Fibroblast of lung (primary cell): ENCODE data around the gene PLB1. TPM values are rescaled to one million over a fixed set of nuclear protein-coding genes. Genes with fewer than 3 reads are reported as not detected.
A peak's percentile ranks its signal among the peaks of the same experiment; 100 is the strongest.

Experiments used
- DNase-seq, 2 donors: peaks; one replicate each; pipeline versions ENCODE4 v3.0.0 to v3.0.0-alpha.2; 2010; ENCODE audit warnings: low read depth in 2 of 2
- H2AFZ ChIP-seq: 2 replicates; pipeline ENCODE4 v1.5.1; 2012; ENCODE audit warnings: low read length, control low read depth, inconsistent platforms
- H3K27ac ChIP-seq: 2 replicates; pipeline ENCODE4 v1.5.1; 2011; ENCODE audit warnings: low read length, control low read depth; ENCODE audit not compliant: insufficient read depth
- H3K27me3 ChIP-seq: 2 replicates; pipeline ENCODE4 v1.5.1; 2011; ENCODE audit warnings: mild to moderate bottlenecking, low read length; ENCODE audit not compliant: control insufficient read depth, insufficient read depth
- H3K36me3 ChIP-seq: 2 replicates; pipeline ENCODE4 v1.5.1; 2011; ENCODE audit warnings: low read length; ENCODE audit not compliant: control insufficient read depth, insufficient read depth
- H3K4me1 ChIP-seq: 2 replicates; pipeline ENCODE4 v1.5.1; 2011; ENCODE audit warnings: low read length; ENCODE audit not compliant: control insufficient read depth, insufficient read depth; ENCODE audit errors: extremely low read depth
- H3K4me2 ChIP-seq: 2 replicates; pipeline ENCODE4 v1.5.1; 2011; ENCODE audit warnings: low read length, control low read depth; ENCODE audit not compliant: insufficient read depth; ENCODE audit errors: extremely low read depth
- H3K4me3 ChIP-seq, 4 experiments: fragments of 200-600 bp in 1 of 4; sonication (generic) in 1 of 4; replicated peaks in 1 of 4; 2 replicates each; pipeline ENCODE4 v1.5.1; 2011 to 2016; ENCODE audit warnings: low read length in 4 of 4, low read depth in 3 of 4, mild to moderate bottlenecking in 3 of 4, control low read depth in 2 of 4, inconsistent platforms in 1 of 4, mixed read lengths in 1 of 4; ENCODE audit not compliant: insufficient read depth in 1 of 4; ENCODE audit errors: control extremely low read depth in 1 of 4
- H3K79me2 ChIP-seq: 2 replicates; pipeline ENCODE4 v1.5.1; 2012; ENCODE audit warnings: mild to moderate bottlenecking, low read length, inconsistent platforms; ENCODE audit not compliant: control insufficient read depth, insufficient read depth
- H3K9ac ChIP-seq: 2 replicates; pipeline ENCODE4 v1.5.1; 2011; ENCODE audit warnings: mild to moderate bottlenecking, low read length, control low read depth; ENCODE audit not compliant: insufficient read depth
- H3K9me3 ChIP-seq: 2 replicates; pipeline ENCODE4 v1.5.1; 2012; ENCODE audit warnings: low read depth, low read length; ENCODE audit not compliant: control insufficient read depth, insufficient read depth
- H4K20me1 ChIP-seq: 2 replicates; pipeline ENCODE4 v1.5.1; 2011; ENCODE audit warnings: low read length; ENCODE audit not compliant: control insufficient read depth, insufficient read depth; ENCODE audit errors: extremely low read depth
- CTCF ChIP-seq, 2 donors: IDR thresholded peaks in 1 of 2; conservative IDR thresholded peaks in 1 of 2; 1 replicate in 1 of 2; 2 replicates in 1 of 2; pipeline ENCODE4 v1.5.1; 2011 to 2012; ENCODE audit warnings: low read length in 2 of 2, control low read depth in 1 of 2, inconsistent platforms in 1 of 2, low read depth in 1 of 2, mild to moderate bottlenecking in 1 of 2
- EZH2 ChIP-seq: IDR thresholded peaks from 2 replicates; pipeline ENCODE4 v1.5.1; 2012; ENCODE audit warnings: low read length, control low read depth, mild to moderate bottlenecking; ENCODE audit errors: missing control alignments
- polyA plus RNA-seq, 2 donors: library from polyadenylated mRNA; depleted of rRNA in 1 of 2; stranded (reverse) in 1 of 2; unstranded in 1 of 2; fragments of >200 nt; gene quantifications; 2 replicates each; pipeline ENCODE4 v1.2.1, GENCODE V29; 2011 to 2012; ENCODE audit warnings: missing spikeins in 1 of 2
- total RNA-seq: library from RNA; depleted of rRNA; stranded (reverse); fragments of >200 nt; gene quantifications from 2 replicates; pipeline ENCODE4 v1.2.1, GENCODE V29; 2014

PLB1 gene
- total and polyA plus RNA-seq, 2 donors (not counting 1 experiment from before 2014, with no cell fraction given): 0.70 to 1.8 TPM

- no peak overlapping the region for H3K9ac ChIP-seq
- TF ChIP-seq CTCF (conservative IDR thresholded peaks at IDR 0.05 in 1 of 2, IDR thresholded peaks at IDR 0.05 in 1 of 2; ENCODE audit: low read depth in 1 of 2, low read length in 2 of 2): no peak
- no peak for TF ChIP-seq EZH2
- no peak overlapping the region for H3K4me3 ChIP-seq
- H2AFZ ChIP-seq: no peak overlapping the region
- H4K20me1 ChIP-seq: no peaks in the 10 kb centered on the region
- H3K36me3 ChIP-seq: no peaks in the 10 kb centered on the region
- no peaks in the 10 kb centered on the region for H3K4me1 ChIP-seq
- no peaks in the 10 kb centered on the region for H3K27me3 ChIP-seq
- no peaks in the 10 kb centered on the region for H3K9me3 ChIP-seq
- DNase-seq: no peak
- H3K79me2 ChIP-seq: no peaks in the 10 kb centered on the region
- H3K4me2 ChIP-seq: no peak overlapping the region
- no peak overlapping the region for H3K27ac ChIP-seq
These were observed 33.7 kb upstream of the PLB1 start for GRCh38 chr2:28462122-28462521.

- Histone ChIP-seq H3K36me3 (no peaks in the 10 kb centered on the region), H3K4me3 (no peak overlapping the region), H3K4me1 (no peaks in the 10 kb centered on the region), H3K27me3 (no peaks in the 10 kb centered on the region), H3K27ac (no peak overlapping the region), H4K20me1 (no peaks in the 10 kb centered on the region), H3K79me2 (no peaks in the 10 kb centered on the region), H2AFZ (no peak overlapping the region), H3K9ac (no peak overlapping the region), H3K4me2 (no peak overlapping the region), H3K9me3 (no peaks in the 10 kb centered on the region)
- no peak for DNase-seq
- TF ChIP-seq CTCF (conservative IDR thresholded peaks at IDR 0.05 in 1 of 2, IDR thresholded peaks at IDR 0.05 in 1 of 2; ENCODE audit: low read depth in 1 of 2, low read length in 2 of 2) (no peak), EZH2 (no peak)
These were observed 32.5 kb upstream of the PLB1 start for GRCh38 chr2:28463211-28463816.

GRCh38 chr2:28463893-28464292 is 32.0 kb upstream of the PLB1 start:
- no peaks in the 10 kb centered on the region for H3K79me2 ChIP-seq
- no peak overlapping the region for H3K4me3 ChIP-seq
- no peak overlapping the region for H2AFZ ChIP-seq
- no peaks in the 10 kb centered on the region for H3K27me3 ChIP-seq
- H4K20me1 ChIP-seq: no peaks in the 10 kb centered on the region
- H3K27ac ChIP-seq: no peak overlapping the region
- no peaks in the 10 kb centered on the region for H3K36me3 ChIP-seq
- DNase-seq: peak in 1 of 2 donors; percentile 41
- TF ChIP-seq EZH2 (no peak), CTCF (conservative IDR thresholded peaks at IDR 0.05 in 1 of 2, IDR thresholded peaks at IDR 0.05 in 1 of 2; ENCODE audit: low read depth in 1 of 2, low read length in 2 of 2) (no peak)
- no peaks in the 10 kb centered on the region for H3K4me1 ChIP-seq
- no peak overlapping the region for H3K9ac ChIP-seq
- no peak overlapping the region for H3K4me2 ChIP-seq
- H3K9me3 ChIP-seq: no peaks in the 10 kb centered on the region
